ENCODE measurements around the gene AHDC1. TPM values are rescaled to one million over a fixed set of nuclear protein-coding genes. Genes with fewer than 3 reads are reported as not detected.

Gene AHDC1
- total and polyA plus RNA-seq, 2 donors (not counting 3 experiments of a cell fraction or from before 2014, with no cell fraction given), result 7.0 to 32.1 TPM

DNA sequence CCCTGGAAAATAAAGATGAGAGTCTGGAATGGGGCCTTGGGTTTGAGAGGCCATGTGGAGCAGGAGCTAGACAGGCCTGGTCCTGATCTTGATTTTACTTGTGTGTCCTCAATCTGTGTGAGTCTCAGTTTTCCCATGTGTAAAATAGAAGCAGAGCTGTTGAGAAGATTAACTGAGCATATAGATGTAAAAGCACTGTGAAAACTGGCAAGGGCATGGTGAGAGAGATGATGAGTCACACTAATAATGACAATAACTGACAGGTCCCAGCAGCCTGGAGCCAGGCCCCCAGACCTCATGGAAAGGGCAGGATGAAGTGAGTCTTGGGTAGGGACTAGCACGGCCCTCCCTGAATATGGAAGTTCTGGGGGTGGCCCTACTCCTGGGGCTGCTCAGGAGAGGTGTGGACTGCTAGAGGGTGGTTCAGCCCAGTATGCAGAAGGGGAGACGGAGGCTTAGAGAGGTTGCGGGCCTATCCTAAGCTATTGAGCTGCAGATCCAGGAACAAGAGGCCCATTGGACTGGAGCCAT lies 2.8 kb upstream of the AHDC1 start:
- H3K36me3 ChIP-seq (ENCODE audit: control insufficient read depth in 2 of 2, extremely low read depth in 1 of 2, insufficient read depth in 2 of 2, low read length in 2 of 2), result no peaks in the 10 kb centered on the region
- intact Hi-C loops (cut with micrococcal nuclease), result loop anchor here (1.0 kb wide), 7 partner anchors 50 to 310 kb away; partner anchors contain the start of gene GPR3
- no TSS peak for BruUV-seq (replicated peaks)

DNA sequence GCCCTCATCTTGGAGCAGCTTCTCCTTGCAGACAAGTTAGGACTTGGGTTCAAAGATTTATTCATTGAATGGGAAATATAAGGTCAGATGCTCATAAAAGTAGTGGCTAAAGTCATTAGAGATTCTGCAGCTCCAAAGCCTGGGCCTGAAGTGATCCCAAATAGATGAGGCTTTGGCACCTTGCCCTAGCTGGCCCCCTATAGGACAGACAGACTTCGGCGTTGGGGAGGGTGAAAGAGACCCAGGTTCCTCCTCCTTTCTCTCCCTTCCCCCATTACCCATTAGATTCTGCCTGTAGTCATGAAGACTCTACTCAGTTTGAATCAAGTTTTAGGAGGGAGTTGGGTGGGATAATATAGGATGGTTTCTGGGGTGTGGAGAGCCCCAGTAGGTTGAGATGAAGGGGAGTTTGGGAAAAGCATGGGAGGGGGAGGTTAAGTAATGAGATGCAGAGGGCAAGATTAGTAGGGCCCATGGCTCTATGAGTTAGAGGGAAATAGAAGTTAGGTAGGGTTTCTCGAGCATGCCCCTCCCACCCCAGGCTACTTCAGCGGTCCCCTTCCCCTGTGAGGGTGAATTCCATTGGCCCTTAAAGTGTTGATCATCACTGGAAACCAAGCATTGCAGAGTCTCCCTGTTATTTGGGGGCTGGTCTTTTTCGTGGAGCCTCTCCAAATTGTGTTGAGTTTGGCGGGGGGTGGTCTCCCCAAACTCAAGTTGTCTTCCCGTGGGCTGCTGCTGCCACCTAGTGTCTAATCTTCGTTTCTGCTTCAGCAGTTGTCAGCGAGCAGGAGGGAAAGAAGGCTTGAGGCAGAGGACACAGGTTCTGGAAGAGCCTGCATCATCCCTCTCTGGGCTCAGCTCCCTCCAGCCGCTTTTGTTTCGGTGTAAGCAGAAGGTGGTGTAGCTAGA lies 2.1 kb upstream of the AHDC1 start:
- dilution Hi-C loops (cut with MboI; ENCODE audit: extremely low pct_ligation_motif_present, low sequenced_read_pairs), result no loop called here
- Histone ChIP-seq H3K27me3 (ENCODE audit: control insufficient read depth in 2 of 2, insufficient read depth in 2 of 2, low read length in 2 of 2) (peaks cover 5 to 9% of the 10 kb centered on the region in 2 experiments), H2AFZ (ENCODE audit: low read depth, low read length) (no peak overlapping the region), H3K4me2 (ENCODE audit: insufficient read depth, low read length) (no peak overlapping the region), H3K9me1 (replicated peaks; ENCODE audit: control insufficient read depth, extremely low read depth, insufficient read depth, low read length) (no peaks in the 10 kb centered on the region), H4K20me1 (replicated peaks; ENCODE audit: control insufficient read depth, extremely low read depth, insufficient read depth, low read length) (no peaks in the 10 kb centered on the region), H3K79me2 (ENCODE audit: control insufficient read depth, insufficient read depth, low read length) (peaks cover 4% of the 10 kb centered on the region), H3K9me3 (replicated peaks; ENCODE audit: control insufficient read depth, insufficient read depth, low read length) (no peaks in the 10 kb centered on the region), H3K27ac (ENCODE audit: insufficient read depth, low read depth, low read length) (no peak overlapping the region), H3K9ac (replicated peaks; ENCODE audit: extremely low read depth, insufficient read depth, low read length) (no peak overlapping the region), H3K4me3 (replicated peaks in 1 of 3; ENCODE audit: insufficient read depth in 1 of 3, low read depth in 1 of 3, low read length in 3 of 3) (no peak overlapping the region), H3K36me3 (ENCODE audit: control insufficient read depth in 2 of 2, extremely low read depth in 1 of 2, insufficient read depth in 2 of 2, low read length in 2 of 2) (no peaks in the 10 kb centered on the region), H3K4me1 (ENCODE audit: control insufficient read depth, extremely low read depth, insufficient read depth, low read length) (peaks cover 11% of the 10 kb centered on the region)
- ChIA-PET CTCF (interaction anchor here (0.6 to 15.8 kb wide), 42 partner anchors 10 to 310 kb away, joined by 3 to 455 read pairs (median 4); partner anchors contain the start of gene MAP3K6), POLR2A (interaction anchor here (0.5 kb wide), 1 partner anchor 628 kb away, joined by 3 read pairs; no protein-coding TSS in a partner anchor)
- intact Hi-C loops (cut with micrococcal nuclease), result loop anchor here (1.0 kb wide), 7 partner anchors 50 to 310 kb away; partner anchors contain the start of gene GPR3
- BruUV-seq (replicated peaks), result no TSS peak
- FAIRE-seq (peak; percentile 91), DNase-seq (ENCODE audit: low read depth, low spot score) (peak; percentile 53)
- TF ChIP-seq EZH2 (IDR thresholded peaks at IDR 0.05; ENCODE audit: borderline replicate concordance, low read depth, low read length, severe bottlenecking) (no peak), CTCF (IDR thresholded peaks at IDR 0.05; ENCODE audit: extremely low read depth in 1 of 2, insufficient read depth in 1 of 2, low read depth in 1 of 2, low read length in 2 of 2) (peak; percentile 74 to 79)

More for the DNA sequence above, 2.8 kb upstream of the AHDC1 start:
- dilution Hi-C loops (cut with MboI; ENCODE audit: extremely low pct_ligation_motif_present, low sequenced_read_pairs), result no loop called here
- no peak overlapping the region for H3K4me3 ChIP-seq (replicated peaks in 1 of 3; ENCODE audit: insufficient read depth in 1 of 3, low read depth in 1 of 3, low read length in 3 of 3)
- ChIA-PET CTCF (interaction anchor here (0.6 to 15.8 kb wide), 33 partner anchors 9 to 310 kb away, joined by 3 to 455 read pairs (median 4); partner anchors contain the start of gene MAP3K6), POLR2A (no interaction called here)
- no peak overlapping the region for H3K9ac ChIP-seq (replicated peaks; ENCODE audit: extremely low read depth, insufficient read depth, low read length)
- peak; percentile 9 for DNase-seq (ENCODE audit: low read depth, low spot score)
- no peaks in the 10 kb centered on the region for H3K9me1 ChIP-seq (replicated peaks; ENCODE audit: control insufficient read depth, extremely low read depth, insufficient read depth, low read length)
- no peak overlapping the region for H2AFZ ChIP-seq (ENCODE audit: low read depth, low read length)
- H3K27me3 ChIP-seq (ENCODE audit: control insufficient read depth in 2 of 2, insufficient read depth in 2 of 2, low read length in 2 of 2), result peaks cover 5 to 10% of the 10 kb centered on the region in 2 experiments
- peaks cover 2% of the 10 kb centered on the region for H3K79me2 ChIP-seq (ENCODE audit: control insufficient read depth, insufficient read depth, low read length)
- peaks cover 8% of the 10 kb centered on the region for H3K4me1 ChIP-seq (ENCODE audit: control insufficient read depth, extremely low read depth, insufficient read depth, low read length)
- no peaks in the 10 kb centered on the region for H3K9me3 ChIP-seq (replicated peaks; ENCODE audit: control insufficient read depth, insufficient read depth, low read length)
- H3K4me2 ChIP-seq (ENCODE audit: insufficient read depth, low read length), result no peak overlapping the region
- no peaks in the 10 kb centered on the region for H4K20me1 ChIP-seq (replicated peaks; ENCODE audit: control insufficient read depth, extremely low read depth, insufficient read depth, low read length)
- H3K27ac ChIP-seq (ENCODE audit: insufficient read depth, low read depth, low read length), result no peak overlapping the region
- FAIRE-seq, result no peak
- TF ChIP-seq EZH2 (IDR thresholded peaks at IDR 0.05; ENCODE audit: borderline replicate concordance, low read depth, low read length, severe bottlenecking) (no peak), FOS (IDR thresholded peaks at IDR 0.05; ENCODE audit: borderline replicate concordance, insufficient read depth, low read length) (peak; percentile 51), JUN (IDR thresholded peaks at IDR 0.05; ENCODE audit: borderline replicate concordance, insufficient read depth, insufficient read length, low read depth) (peak; percentile 25)
